ENCODE results near the gene LAMTOR1.

GRCh38 chr11:72083414-72083813 is 19.7 kb downstream of the LAMTOR1 start:
- TF ChIP-seq YY1 (IDR thresholded peaks at IDR 0.05; ENCODE audit: low read depth) (no peak), MAX (IDR thresholded peaks at IDR 0.05) (no peak), TAF1 (IDR thresholded peaks at IDR 0.05; ENCODE audit: low read depth) (no peak), RAD21 (IDR thresholded peaks at IDR 0.05; ENCODE audit: low read depth) (no peak), REST (IDR thresholded peaks at IDR 0.05; ENCODE audit: low read depth) (no peak), EP300 (IDR thresholded peaks at IDR 0.05; ENCODE audit: borderline replicate concordance) (no peak), FOXM1 (IDR thresholded peaks at IDR 0.05; ENCODE audit: borderline replicate concordance, low read depth) (no peak)
